ENCODE data around the gene RFX3.

- TF ChIP-seq CTCF (IDR thresholded peaks at IDR 0.05) (no peak), POLR2A (IDR thresholded peaks at IDR 0.05) (no peak), EP300 (IDR thresholded peaks at IDR 0.05) (no peak)
Measured at GRCh38 chr9:3500044-3500443, 25.8 kb downstream of the RFX3 start.
